Mammary epithelial cell (primary cell): ENCODE data around the gene SLC6A5.

Experiments used
- CTCF ChIP-seq, 2 donors: IDR thresholded peaks in 1 of 2; conservative IDR thresholded peaks in 1 of 2; 2 replicates each; pipeline ENCODE4 v1.5.1; 2011 to 2012; ENCODE audit warnings: inconsistent platforms in 2 of 2, low read length in 2 of 2, mild to moderate bottlenecking in 2 of 2, control low read depth in 1 of 2, low read depth in 1 of 2; ENCODE audit not compliant: insufficient read depth in 1 of 2; ENCODE audit errors: extremely low read depth in 1 of 2
- EZH2 ChIP-seq: IDR thresholded peaks from 2 replicates; pipeline ENCODE4 v1.6.1; 2012; ENCODE audit warnings: low read length, inconsistent platforms, borderline replicate concordance

- TF ChIP-seq CTCF (conservative IDR thresholded peaks at IDR 0.05 in 1 of 2, IDR thresholded peaks at IDR 0.05 in 1 of 2; ENCODE audit: extremely low read depth in 1 of 2, insufficient read depth in 1 of 2, low read depth in 1 of 2, low read length in 2 of 2) (no peak), EZH2 (peak; percentile 96)
These were observed 69.7 kb downstream of the SLC6A5 start, which contains the start of gene NELL1 for GRCh38 chr11:20668844-20669819.
